Liver (tissue), 3 donors: ENCODE results near the gene ALG8.

Source experiments
- EGR1 ChIP-seq, 2 donors: IDR thresholded peaks; 2 replicates each; pipeline ENCODE4 v1.6.1; 2016 to 2018; ENCODE audit warnings: antibody characterized with exemption in 2 of 2, low read depth in 2 of 2
- FOXA1 ChIP-seq: IDR thresholded peaks from 2 replicates; pipeline ENCODE4 v1.6.1; 2016; ENCODE audit warnings: antibody characterized with exemption
- GABPA ChIP-seq, 2 donors: IDR thresholded peaks in 1 of 2; conservative IDR thresholded peaks in 1 of 2; 2 replicates each; pipeline ENCODE4 v1.6.1; 2016; ENCODE audit warnings: antibody characterized with exemption in 2 of 2, mild to moderate bottlenecking in 1 of 2, moderate library complexity in 1 of 2
- YY1 ChIP-seq: IDR thresholded peaks from 2 replicates; pipeline ENCODE4 v1.6.1; 2016; ENCODE audit warnings: antibody characterized with exemption, mild to moderate bottlenecking
- TF ChIP-seq, protein P1 (sequence below): IDR thresholded peaks from 2 replicates; pipeline ENCODE4 v1.6.1; 2016; ENCODE audit warnings: antibody characterized with exemption
- TF ChIP-seq, protein P2 (sequence below): fragments of 150-350 bp; IDR thresholded peaks from 2 replicates; pipeline ENCODE4 v1.5.1; 2017; ENCODE audit warnings: improper control_type of control experiment, low read depth, low read length; ENCODE audit not compliant: missing input control
- TF ChIP-seq, protein P3 (sequence below): IDR thresholded peaks from 2 replicates; pipeline ENCODE4 v1.6.1; 2016; ENCODE audit warnings: antibody characterized with exemption
- TF ChIP-seq, protein P4 (sequence below): IDR thresholded peaks from 2 replicates; pipeline ENCODE4 v1.6.1; 2016; ENCODE audit warnings: antibody characterized with exemption
- donor health status: healthy.
- donor health status: healthy.

DNA sequence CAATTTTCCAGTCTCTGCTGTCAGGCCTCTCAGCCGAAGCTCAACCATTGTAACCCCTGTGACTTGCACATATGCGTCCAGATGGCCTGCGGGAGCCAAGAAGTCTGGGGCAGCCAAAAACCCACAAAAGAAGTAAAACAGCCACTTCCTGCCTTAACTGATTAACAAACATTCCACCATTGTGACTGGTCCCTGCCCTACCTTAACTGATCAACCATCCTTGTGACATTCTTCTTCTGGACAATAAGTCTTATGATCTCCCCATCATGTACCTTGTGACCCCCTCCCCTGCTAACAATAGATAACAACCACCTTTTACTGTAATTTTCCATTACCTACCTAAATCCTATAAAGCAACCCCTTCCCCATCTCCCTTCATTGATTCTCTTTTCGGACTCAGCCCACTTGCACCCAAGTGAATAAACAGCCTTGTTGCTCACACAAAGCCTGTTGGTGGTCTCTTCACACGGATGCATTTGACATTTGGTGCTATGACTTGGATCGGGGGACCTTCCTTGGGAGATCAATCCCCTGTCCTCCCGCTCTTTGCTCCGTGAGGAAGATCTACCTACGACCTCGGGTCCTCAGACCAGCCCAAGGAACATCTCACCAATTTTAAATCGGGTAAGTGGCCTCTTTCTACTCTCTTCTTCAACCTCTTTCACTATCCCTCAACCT, 58.5 kb downstream of the ALG8 start:
- TF ChIP-seq, protein P1, sequence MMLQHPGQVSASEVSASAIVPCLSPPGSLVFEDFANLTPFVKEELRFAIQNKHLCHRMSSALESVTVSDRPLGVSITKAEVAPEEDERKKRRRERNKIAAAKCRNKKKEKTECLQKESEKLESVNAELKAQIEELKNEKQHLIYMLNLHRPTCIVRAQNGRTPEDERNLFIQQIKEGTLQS = no peak
- TF ChIP-seq, protein P2, sequence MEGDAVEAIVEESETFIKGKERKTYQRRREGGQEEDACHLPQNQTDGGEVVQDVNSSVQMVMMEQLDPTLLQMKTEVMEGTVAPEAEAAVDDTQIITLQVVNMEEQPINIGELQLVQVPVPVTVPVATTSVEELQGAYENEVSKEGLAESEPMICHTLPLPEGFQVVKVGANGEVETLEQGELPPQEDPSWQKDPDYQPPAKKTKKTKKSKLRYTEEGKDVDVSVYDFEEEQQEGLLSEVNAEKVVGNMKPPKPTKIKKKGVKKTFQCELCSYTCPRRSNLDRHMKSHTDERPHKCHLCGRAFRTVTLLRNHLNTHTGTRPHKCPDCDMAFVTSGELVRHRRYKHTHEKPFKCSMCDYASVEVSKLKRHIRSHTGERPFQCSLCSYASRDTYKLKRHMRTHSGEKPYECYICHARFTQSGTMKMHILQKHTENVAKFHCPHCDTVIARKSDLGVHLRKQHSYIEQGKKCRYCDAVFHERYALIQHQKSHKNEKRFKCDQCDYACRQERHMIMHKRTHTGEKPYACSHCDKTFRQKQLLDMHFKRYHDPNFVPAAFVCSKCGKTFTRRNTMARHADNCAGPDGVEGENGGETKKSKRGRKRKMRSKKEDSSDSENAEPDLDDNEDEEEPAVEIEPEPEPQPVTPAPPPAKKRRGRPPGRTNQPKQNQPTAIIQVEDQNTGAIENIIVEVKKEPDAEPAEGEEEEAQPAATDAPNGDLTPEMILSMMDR = no peak
- TF ChIP-seq, protein P3, sequence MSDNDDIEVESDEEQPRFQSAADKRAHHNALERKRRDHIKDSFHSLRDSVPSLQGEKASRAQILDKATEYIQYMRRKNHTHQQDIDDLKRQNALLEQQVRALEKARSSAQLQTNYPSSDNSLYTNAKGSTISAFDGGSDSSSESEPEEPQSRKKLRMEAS = no peak
- TF ChIP-seq FOXA1 (no peak), YY1 (no peak), GABPA (IDR thresholded peaks at IDR 0.05 in 1 of 2, conservative IDR thresholded peaks at IDR 0.05 in 1 of 2) (no peak), EGR1 (IDR thresholded peaks at IDR 0.05; ENCODE audit: low read depth in 2 of 2) (no peak)
- TF ChIP-seq, protein P4, sequence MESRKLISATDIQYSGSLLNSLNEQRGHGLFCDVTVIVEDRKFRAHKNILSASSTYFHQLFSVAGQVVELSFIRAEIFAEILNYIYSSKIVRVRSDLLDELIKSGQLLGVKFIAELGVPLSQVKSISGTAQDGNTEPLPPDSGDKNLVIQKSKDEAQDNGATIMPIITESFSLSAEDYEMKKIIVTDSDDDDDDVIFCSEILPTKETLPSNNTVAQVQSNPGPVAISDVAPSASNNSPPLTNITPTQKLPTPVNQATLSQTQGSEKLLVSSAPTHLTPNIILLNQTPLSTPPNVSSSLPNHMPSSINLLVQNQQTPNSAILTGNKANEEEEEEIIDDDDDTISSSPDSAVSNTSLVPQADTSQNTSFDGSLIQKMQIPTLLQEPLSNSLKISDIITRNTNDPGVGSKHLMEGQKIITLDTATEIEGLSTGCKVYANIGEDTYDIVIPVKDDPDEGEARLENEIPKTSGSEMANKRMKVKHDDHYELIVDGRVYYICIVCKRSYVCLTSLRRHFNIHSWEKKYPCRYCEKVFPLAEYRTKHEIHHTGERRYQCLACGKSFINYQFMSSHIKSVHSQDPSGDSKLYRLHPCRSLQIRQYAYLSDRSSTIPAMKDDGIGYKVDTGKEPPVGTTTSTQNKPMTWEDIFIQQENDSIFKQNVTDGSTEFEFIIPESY = no peak
